DMS53 treated with DMSO at 0.1 percent for 48 hours (cell line): ENCODE data around the gene LAIR1.
"Not testable (repeated sequence)": the region's sequence is repeated elsewhere in the genome, so short reads cannot be mapped to it uniquely, and the experiment has no call there.

ENCODE experiments used
- DNase-seq: peaks from one replicate; lab custom pipeline; 2025; ENCODE audit not compliant: unreplicated experiment; lab: John Stamatoyannopoulos, UW

LAIR1 gene, protein sequence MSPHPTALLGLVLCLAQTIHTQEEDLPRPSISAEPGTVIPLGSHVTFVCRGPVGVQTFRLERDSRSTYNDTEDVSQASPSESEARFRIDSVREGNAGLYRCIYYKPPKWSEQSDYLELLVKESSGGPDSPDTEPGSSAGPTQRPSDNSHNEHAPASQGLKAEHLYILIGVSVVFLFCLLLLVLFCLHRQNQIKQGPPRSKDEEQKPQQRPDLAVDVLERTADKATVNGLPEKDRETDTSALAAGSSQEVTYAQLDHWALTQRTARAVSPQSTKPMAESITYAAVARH

DNA sequence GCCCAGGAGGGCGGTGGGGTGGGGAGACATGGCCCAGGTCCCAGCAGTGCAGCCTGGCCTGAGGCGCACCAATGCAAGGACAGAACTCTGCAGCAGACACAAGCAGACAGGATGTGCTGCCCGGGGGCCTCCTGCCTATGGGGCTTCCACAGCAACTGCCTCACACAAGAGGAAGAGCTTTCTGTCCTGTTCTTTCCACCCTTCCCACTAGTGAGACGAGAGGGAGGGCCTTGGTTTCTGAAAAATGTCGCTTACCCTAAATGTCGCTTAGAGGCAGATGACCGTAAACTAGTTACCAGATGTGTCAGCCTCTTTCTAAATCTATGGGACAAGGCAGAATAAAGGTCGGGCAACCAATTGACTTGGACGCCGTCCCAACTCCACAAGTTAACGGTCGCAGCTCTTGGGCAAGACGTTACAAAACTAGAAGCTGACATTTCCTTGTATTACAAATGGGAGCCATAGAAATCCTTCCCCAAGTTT is at the start of gene LAIR1:
TSS of gene LAIR1 (minus strand) at position 157 of the 483 bp plus-strand sequence. CDS start at position 30, 127 bp downstream.
- no peak for DNase-seq

DNA sequence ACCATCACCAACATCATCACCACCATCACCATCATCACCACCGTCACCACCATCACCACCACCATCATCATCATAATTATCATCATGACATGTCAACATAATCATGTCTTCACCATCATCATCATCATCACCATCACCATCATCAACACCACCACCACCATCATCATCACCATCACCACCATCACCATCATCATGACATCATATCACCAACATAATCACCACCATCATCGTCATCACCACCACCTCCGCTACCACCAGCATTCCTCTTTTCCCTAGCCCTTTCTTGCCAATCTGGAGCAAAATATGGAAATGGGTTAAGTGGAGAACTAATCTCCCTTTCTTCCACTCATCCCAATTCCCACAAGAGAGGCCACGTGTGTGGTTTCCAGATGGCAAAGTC is 49.4 kb upstream of the LAIR1 start:
- DNase-seq = no peak

DNA sequence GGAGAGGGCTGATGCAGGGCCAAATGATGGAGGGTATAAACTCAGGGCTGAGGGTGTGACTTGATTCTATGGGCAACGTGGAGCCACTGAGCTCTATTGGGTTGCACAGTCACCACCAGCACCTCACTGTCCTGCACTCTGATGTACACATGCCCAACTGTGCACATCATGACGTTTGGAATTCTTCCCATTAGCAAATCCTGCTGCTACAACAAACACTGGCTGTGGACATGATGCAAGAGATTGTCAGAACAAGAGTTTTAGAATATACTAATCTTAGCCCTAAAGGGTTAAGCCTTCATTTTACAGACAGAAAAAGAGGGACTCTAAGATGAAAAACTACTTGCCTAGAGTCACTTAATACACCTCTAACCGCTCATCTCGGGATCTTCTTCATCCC is 48.1 kb upstream of the LAIR1 start:
- DNase-seq = no peak

DNA sequence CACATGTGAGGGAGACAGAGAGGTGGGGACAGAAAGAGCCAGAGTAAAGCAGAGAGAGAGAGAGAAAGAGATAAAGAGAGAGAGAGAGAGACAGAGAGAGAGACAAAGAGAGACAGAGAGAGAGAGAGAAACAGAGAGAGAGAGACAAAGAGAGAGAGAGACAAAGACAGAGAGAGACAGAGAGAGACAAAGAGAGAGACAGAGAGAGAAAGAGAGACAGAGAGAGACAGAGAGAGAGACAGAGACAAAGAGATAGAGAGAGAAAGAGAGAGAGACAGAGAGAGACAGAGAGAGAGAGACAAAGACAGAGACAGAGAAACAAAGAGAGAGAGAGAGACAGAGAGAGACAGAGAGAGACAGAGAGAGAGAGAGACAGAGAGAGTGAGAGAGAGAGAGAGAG is 46.3 kb upstream of the LAIR1 start:
- no peak for DNase-seq

DNA sequence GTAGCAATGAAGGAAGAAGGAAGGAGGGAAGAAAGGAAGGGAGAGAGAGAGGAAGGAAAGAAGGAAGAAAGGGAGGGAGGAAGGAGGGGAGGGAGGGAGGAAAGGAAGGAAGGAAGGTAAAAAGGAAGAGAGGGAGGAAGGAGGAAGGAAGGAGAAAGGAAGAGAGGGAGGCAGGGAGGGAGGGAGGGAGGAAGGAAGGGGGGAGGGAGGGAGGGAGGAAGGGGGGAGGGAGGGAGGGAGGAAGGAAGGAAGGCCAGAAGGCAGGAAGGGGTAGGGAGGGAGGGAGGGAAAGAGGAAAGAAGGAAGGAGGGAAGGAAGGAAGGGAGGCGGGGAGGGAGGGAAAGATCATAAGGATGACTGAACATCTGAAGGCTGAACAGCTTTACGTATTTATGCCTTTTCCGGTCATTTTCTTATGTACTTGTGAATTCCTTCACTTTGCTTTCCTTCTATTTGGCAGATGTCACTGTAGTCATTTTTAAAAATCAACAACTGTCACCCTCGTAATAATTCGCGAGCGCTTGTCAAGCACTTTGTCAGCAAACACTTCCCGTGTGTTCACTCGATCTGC is 43.8 kb upstream of the LAIR1 start:
- DNase-seq = no peak

DNA sequence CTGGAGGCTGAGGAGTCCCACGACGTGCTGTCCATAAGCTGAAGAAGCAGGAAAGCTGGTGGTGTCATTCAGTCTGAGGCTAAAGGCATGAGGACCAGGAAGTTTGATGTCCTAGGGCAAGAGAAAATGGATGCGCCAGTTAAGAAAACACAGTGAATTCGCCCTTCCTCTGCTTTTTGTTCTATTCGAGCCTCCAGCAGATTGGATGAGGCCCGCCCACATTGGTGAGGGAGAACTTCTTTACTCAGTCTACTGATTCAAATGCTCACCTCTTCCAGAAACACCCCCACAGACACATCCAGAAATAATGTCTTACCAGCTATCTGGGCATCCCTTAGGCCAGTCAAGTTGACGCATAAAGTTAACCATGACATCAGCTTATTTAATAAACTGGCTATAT is 43.0 kb upstream of the LAIR1 start:
- no peak for DNase-seq

DNA sequence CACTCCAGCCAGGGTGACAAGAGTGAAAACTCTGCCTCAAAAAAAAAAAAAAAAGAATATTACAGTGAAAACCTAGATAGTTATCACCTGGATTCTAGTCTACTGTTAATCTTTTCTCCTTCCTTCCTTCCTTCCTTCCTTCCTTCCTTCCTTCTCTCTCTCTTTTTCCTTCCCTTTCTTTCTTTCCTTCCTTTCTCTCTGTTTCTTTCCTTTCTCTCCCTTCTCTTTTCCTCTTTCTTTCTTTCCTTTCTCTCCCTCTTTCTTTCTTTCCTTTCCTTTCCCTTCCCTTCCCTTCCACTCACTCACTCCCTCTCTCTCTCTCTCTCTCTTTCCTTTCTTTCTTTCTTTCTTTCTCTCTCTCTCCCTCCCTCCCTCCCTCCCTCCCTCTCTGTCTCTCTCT is 40.9 kb upstream of the LAIR1 start:
- DNase-seq = no peak

DNA sequence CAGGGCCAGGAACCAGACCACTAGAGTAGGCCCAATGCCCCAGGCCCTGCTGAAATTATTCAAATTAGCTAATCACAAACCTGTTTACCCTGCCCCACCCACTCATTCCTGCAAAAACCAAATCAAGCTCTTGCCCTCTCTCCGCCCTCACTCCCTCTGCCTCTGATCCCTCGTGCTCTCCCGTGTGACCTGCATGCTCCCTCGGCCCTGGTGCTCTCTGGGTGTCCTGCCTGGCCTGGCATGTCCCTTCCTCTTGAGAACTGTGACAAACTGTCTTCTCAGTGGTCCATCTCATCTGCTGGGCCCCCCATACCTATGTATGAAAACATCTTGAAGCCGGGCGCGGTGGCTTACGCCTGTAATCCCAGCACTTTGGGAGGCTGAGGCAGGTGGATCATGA is 38.3 kb upstream of the LAIR1 start:
- DNase-seq = no peak

DNA sequence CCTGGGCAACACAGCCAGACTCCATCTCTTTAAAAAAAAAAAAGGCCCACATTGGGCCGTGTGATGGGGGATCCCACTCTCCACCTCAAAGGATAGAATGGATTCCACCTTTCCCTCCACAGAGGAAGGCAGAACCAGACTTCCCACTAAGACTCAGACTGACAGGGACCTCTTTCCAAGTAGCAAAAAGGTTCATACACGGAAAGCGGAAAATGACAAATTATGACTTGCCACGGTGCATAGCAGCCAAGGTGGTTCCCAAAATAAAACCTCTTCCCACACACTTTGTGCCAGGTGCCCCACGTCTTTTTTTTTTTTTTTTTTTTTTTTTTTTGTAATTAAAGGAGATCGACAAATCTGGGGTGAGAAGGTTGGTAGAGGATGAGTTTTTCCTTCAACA is 36.2 kb upstream of the LAIR1 start:
- DNase-seq = no peak

DNA sequence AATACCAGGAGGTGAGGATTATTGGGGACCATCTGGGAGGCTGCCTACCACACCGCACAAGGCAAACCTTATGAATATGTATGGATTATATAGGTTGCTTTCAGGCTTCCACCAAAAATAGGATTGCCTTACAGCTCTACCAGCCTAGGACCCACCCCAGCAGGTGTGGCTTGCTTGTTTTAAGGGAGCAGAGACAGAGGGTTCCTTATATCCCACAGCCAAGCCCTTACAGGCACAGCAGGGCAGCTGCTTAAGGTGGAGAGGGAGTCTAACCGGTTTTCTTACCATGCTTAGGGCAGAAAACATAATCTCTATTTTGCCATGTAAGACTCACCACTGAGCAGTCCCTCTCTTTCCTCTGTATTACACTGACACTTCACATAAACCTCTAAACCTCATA is 34.5 kb upstream of the LAIR1 start:
- DNase-seq = no peak

DNA sequence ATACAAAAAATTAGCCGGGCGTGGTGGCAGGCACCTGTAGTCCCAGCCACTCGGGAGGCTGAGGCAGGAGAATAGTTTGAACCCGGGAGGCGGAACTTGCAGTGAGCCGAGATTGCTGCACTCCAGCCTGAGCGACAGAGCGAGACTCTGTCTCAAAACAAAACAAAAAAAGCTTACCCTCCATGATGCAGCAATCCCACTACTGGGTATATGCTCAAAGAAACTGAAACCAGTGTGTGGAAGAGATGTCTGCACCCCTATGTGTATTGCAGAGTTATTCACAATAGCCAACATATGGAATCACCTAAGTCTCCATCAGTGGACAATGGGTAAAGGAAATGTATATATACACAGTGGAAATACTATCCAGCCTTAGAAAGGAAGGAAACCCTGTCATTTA is 31.0 kb upstream of the LAIR1 start:
- DNase-seq = no peak

DNA sequence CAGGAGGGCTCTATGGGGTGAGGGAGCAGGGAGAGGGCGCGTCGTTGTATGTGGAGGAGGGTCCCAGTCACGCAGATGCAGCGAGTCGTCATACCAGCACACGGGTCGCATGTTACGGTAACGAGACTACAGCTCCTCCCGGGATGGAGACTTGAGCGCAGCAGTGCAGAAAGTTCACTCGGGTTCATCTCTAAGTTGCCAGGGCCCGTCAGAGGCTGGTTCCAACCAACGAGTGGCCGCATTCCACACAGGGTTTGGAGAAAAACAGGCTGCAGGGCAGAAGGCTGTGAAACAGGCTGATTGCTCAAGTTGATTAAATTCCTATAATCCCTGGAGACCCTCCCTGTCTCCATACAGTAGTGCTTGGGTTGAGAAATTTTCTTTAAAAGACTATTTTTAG is 28.6 kb upstream of the LAIR1 start:
- DNase-seq = no peak

DNA sequence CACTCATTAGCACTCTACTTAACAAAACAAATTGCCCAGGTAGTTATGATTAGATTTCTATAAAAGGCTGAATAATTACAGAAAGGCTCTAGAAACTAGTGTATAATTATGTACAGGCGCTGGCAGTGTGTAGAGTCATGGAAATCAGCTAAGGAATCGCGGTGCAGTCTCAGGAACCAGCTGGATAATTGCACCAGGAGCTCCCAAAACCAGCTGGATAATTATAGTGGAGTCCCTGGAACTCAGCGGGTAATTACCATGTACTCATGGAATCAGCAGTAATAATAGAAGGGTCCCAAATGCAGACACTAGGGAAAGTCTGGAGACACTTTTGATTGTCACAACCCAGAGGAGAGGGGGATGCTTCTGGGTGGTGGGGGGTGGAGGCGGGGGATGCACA is 27.4 kb upstream of the LAIR1 start:
- DNase-seq = no peak

DNA sequence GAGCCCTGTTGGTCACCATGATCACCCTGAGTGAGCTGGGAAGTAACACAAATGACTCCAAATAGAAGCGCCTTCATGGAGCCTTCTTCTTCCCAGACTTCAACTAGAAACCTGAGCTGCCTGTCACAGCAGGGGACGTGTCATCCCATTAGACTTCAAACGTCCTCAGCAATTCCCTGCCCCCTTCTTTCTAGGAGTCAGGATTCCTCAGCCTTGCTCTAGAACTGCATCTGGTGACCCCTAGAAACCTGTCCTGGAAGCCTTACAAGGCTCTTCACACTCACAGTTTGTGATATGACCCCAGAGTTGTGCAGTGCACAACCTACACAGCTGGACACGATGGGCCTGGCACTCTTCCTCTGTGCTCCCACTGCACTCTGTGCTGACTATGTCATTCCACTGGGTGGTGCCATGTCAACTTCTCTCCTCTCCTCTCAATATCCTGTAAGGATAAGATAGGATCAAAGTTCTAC is 26.9 kb upstream of the LAIR1 start:
- no peak for DNase-seq

DNA sequence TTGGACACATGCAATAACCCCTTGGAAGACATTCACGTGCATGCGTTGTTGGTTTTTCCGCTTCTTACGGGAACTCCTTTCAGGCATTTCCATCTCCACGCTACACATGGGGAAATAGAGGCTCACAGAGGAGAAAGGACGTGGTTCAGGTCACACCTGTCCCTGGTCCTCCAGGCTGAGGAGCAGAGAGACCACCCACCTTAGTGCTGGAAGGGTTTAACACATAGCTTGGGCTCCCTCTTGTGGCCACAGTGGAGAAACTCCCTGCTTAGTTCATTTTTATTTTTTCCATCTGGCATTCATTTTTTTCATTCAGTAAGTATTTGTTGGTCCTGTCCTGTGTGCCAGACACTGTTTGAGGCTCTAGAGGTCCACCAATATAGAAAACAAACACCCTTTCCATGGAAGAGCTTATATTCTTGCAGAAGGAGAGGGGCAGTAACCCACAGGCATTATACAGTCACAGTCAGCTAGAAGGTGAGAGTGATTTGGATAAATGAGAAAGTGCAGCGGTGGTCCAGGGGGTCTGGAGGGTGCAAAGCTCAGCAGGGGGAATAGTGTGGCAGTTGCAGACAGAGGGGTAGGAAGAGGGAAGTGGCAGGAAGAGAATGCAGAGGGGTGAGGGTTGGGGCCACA is 26.3 kb upstream of the LAIR1 start:
- peak; percentile 29 for DNase-seq

DNA sequence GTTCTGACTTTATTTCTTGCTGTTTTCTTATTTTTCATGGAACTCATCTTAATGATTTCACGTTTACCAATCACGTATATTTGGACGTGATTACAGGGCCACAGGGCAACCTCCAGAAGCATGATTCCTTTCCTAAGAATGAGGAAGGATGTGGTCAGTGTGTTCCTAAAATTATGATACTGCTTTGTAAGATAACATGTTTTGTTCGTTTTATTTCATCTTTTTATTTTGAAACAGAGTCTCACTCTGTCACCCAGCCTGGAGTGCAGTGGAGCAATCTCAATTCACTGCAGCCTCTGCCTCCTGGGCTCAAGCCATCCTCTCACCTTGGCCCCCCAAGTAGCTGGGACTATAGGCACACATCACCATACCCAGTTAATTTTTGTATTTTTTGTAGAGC is 24.8 kb upstream of the LAIR1 start:
- DNase-seq = no peak

DNA sequence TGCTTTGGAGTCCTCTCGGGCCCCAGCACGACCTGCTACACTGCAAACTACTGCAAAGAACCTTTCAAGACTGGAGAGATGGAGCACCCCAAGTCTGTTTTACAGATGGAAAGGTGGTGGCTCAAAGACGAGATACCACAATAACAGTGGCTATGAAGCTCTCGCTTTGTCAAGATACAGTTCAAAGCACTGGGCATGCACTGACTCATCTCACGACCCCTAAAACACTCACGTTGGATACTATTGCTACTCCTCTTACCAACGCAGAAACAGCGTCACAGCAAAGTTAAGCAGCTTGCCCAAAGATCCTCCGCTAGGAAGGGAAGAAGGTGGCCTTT is 24.0 kb upstream of the LAIR1 start:
- DNase-seq = no peak

DNA sequence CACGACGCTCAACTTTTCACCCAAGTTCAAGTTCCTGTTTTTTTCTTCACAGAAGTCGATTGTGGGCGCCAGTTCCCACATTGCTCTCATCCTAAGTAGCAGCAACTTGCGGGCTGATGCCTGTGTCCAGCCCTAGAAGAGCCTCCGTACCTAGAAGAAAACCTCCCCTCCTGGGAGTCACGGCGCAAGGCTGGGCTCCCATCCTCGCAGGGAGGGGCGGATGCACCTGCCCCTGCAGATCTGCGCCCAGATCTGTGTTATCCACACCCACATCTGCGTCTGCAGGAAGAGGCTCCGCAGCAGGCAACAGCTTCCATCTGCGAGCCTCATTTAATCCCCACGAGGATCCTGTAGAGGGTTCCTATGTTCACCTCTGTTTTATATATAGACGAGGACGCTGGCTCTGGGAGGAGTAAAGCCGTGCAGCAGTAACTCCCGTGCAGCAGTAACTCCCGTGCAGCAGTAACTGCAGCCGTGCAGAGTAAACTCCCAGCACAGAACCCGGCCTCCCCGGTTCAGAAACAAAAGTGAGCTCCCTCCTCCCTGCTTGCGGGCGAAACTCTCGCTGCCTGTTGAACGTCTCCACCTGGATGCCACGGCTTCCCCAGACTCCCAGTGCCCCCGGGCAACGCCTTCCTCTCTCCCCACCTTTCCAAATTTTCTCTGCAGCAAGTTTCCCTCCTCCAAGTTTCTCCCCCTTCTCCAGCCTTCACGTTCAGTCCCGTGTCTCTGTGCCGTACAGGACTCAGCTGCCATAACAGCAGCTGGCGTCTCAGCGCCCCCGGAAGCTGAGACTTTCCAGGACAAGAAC is 23.5 kb upstream of the LAIR1 start:
- no peak for DNase-seq

DNA sequence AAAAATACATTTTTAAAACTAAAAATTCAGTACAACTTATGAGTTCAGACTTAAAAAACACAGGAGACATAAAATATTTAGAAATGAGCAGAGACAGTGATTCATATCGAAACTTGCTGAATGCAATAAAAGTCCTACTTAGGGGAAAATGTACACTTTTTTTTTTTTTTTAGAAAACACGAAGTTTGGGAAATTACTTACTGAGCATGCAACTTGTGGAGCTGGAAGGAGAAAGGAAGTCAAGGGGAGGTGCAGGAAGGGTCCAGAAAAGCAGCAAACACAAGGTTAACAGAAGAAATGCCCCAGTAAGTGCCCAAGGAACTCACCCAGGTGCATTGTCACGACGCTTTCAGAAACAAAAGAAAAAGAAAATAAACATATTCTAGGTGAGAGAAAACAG is 18.6 kb upstream of the LAIR1 start:
- no peak for DNase-seq

DNA sequence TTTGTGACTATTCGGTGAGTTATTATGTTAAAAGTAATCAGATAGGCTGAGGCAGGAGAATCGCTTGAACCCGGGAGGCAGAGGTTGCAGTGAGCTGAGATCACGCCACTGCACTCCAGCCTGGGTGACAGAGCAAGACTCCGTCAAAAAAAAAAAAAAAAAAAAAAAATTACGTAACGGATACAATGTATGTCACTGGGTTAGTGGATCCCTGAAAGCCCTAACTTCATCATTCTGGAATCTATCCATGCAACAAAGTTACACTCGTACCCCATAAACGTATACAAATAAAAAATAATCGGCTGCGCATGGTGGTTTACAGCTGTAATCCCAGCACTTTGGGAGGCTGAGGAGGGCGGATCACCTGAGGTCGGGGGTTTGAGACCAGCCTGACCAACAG is 17.3 kb upstream of the LAIR1 start:
- DNase-seq = not testable (repeated sequence)

DNA sequence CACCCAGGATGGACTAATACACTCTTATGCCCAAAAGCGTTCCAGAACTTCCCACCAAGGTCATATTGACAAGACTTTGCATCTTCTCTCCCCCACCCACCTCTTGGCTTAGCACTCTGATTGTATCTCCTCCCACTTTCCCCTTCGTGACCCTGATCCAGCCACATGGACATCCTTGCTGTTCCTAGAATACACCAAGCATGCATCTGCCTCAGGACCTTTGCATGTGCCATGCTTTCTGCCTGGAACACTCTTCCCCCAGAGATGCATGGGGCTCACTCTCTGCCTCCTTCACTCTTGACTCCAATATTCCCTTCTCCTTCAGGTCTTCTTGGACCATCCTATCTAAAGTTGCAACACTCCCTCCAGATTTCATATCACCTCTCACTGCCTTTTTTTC is 16.2 kb upstream of the LAIR1 start:
- no peak for DNase-seq

DNA sequence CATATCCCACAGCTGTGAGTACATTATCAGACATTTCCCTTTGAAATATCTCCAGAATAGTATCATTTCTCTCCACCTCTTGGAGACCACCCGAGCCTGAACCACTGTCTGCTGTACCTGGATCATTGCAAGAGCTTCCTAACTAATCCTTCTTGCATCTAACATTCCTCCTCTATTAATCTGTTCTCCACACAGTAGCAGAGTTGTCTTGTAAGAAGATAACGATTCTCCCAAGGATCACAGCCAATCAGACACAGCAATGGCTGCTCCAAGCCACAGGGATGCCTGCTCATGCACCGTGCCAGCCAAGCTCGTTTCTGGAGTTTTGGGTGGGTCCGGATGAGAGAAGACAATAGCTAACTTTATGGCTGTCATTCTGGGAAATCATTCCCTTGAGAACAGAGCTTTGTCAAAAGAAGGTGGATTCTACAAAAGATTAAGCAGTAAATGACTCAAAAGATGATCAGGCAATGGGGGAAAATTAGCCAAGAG is 14.5 kb upstream of the LAIR1 start:
- DNase-seq = no peak
